Activated CD8-positive, alpha-beta memory T cell treated with anti-CD3 and anti-CD28 coated beads for 48 hours (primary cell): ENCODE results near the gene OBSL1.

ENCODE experiments used
- DNase-seq, 3 experiments: peaks; one replicate each; pipeline ENCODE4 v3.0.0-alpha.2; 2020; ENCODE audit warnings: low read depth in 2 of 3, low spot score in 2 of 3

Gene OBSL1

DNA sequence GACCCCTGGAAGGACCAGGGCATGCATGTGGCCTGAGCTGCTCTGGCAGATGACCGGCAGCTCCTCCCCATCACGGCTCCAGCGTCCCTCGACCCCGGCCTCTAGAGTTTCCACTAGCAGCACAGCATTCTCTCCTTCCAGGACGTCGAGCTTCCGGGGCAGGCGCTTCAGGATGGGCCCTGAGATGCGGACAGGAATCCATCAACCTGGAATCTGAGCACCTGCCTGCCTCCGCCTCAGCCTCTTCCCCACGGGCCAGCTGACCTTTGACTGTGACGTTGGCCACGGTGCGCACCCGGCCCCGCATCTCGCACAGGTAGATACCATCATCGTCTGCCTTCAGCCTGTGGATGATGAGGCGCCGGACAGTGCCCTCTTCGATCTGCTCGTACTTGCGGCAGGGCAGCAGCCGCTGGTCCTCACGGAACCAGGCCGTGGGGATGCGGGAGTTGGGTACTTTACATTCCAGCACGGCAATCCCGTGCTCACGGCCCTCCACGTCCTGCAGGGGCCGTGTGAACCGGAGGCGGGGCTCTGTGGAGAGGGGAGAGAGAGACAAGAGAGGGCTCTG is 3.5 kb downstream of the OBSL1 start:
- DNase-seq, result no peak

DNA sequence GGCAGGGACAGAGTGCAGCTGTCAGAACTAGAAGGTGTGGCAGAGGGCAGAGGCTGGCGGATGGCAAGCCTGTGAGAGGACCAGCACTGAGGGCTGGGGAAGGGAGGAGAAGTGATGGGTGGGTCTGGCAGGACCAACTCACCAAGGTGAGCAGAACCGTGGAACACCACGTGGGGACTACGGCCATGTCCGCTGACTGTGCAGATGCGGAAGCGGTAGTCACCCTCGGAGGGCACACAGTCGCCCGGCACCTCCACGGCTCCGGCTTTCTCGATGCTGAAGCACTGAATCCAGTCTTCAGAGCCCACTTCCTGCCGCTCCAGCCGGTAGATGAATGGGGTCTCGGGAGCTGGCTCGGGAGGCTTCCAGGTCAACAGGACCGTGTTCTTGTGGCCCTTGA is 4.2 kb downstream of the OBSL1 start:
- no peak for DNase-seq

DNA sequence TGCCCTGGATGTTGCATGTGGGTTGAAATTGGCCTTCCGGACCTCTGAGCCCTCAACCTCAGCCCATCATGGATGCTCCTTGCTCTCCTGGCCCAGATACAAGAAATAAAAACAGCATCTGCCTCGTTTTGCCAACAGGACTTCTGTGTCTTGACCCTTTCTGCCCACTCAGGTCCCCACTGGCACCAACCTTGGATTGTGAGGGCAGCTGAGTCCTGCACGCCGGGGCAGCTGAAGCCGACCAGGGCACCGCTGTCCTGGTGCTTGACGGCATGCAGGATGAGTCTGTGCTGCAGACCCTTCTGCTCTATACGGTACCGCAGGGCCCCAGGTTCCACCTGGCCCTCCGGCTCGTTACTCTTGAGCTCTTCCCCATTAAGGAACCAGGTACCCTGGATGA is 4.7 kb downstream of the OBSL1 start:
- no peak for DNase-seq

DNA sequence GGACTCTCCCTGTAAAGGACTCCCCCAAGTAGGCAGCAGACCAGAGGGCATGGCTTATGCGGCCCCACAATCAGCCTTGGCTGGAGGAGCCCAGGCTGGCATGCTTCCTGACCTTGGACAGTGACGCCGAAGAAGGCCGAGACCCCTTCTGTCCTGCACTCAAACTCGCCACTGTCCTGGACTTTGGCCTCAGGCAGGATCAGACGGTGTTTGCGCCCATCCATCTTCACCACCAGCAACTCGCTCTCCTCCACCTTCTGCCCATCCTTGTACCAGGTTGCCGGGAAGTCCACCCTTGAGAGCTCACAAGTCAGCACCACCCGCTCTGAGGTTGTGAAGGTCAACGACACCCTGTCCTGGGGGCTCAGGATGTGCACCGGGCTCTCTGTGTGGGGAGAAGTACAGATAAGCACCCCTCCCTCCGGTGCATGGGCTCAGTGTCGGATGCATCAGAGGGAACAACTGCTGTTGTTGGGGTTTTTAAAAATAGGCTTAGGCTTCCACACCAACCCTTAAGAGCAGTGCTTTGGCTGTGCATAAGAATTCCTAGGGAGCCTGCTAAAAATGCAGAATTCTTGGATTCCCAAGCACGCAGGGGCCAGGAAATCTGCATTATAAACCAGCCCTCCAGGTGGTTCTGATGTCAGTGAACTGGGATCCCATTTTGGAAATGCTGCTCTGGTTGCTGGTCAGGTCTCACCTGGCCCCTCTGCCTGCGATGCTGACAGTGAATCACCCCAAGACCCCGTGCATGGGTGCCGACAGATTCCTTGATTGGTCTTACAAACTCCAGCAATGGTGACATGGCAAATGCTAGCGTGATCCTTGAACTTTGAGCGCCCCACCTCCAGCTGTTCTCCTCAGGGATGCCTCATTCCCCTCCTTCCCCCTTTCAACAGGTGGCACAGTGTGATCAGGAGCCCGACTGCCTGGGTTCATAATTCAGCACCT is 5.9 kb downstream of the OBSL1 start:
- DNase-seq, result no peak

DNA sequence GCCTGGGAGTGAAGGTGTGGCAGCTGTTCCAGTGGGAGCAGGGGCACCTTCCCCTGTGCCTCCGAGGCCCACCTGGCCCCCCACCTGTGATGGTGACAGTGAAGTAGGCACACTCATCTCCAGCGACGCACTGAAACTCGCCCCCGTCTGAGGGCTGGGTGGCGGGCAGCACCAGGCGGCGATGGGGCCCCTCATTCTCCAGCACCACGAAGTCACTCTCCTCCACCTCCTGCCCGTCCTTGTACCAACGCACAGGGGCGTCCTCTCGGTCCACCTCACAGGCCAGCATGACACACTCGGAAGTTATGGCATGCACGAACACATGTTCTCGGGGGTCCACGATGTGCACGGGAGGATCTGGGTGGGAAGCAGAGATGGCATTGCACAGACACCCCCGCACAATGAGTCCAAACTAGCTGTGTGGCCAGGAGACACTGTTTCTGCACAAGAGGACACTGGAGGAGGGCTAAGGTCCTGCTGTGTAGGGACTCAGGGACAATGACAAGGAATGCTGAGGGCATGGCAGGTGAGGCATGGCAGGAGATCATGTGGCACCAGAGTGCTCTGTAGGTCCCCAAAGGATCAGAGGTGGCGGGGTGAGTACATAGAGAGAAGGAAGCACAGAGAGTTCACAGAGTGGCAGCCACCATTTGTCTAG is 7.9 kb downstream of the OBSL1 start:
- DNase-seq, result no peak

DNA sequence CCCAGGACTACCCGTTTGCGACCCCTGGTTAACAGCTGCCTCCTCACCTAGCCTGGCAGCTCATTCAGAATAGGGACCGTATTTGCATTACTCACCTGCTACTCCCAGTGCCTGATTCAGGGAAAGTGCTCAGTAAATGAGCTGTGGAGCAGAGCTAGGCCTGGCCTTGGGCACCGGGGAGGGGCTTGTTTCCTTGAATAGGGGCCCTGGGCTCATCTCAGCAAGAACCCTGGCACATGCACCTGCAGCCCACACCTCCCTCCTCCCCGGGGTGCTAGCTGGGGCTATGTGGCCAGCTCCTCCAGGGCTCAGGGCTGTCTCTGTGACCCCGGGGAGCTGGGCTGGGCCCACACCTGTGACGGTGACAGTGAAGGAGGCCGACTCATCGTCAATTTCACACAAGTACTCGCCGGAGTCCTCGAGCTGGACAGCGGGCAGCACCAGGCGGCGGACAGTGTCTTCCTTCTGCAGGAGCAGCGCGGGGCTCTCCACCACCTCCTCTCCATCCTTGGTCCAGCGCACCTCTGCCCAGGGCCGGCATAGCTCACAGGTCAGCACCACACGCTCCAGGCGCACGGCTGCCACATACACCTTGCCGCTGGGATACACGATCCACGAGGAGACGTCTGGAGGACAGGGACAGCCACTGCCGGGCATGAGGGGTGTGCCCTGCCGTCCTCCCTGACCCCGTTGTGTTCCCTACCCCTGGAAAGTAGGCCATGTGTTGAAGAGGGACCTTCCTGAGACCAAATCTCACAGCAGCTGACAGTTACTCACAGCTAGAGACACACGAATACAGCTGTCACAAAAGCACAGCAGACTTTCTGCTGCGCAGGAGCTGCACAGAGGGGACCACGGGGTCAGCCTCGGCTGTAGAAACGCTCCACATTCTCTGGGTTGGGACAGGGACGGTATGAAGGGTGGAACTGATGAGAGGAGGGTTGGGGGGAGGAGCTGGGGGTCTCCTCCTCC is 9.0 kb downstream of the OBSL1 start:
- DNase-seq, result no peak

DNA sequence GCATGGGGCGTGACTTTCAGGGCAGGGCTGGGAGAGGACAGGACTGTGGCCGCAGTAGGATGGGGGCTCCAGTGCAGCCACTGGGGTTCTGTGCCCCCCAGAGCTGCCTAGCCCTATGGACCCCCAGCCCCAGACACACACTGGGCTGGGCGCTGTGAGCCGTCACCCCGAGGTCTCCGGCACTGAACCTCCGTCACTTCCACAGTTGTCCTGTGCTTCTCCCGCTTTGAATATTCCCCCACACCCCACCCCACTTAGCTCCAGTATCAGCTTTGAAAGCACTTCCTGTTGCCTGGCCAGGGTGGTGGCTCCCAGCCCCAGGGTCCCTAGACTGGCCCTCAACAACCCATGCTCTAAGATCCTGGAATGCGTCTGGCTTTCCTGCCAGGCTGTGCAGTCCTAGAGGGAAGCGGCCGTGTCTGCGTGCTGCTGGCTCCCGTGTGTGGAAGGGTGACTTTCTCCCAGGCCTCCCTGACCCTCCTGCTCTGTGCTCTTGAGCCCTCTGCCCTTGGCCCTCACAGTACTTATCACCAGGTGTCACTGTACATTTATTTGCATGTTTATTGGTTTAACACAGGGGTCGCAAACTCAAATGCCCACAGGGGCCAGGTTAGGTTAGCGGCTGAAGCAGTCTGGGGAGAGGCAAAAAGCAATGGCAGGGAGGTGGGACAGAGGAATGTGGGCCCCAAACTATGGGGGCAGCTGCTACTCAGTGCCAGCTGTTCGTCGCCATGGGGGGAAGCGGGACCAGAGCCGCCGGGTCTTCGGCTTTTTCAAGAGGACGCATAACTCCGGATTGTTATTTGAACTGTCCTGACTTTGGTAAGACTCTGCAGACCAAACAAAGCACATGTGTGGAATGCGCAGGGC is 9.9 kb downstream of the OBSL1 start:
- DNase-seq, result no peak

DNA sequence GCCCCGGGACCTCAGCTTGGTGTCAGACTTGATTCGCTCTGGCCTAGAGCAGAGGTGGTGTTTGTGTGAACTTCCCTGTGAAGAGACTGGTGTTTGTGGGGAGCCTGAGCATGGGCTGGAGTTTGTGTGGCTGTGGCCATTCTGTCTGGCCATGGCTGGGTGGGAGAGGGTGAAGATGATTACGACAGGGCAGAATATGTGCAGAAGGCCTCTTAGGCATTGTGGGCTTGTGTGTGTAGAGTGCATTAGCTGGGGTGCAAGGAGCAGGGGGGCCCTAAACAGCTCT is 10.5 kb downstream of the OBSL1 start:
- no peak for DNase-seq

DNA sequence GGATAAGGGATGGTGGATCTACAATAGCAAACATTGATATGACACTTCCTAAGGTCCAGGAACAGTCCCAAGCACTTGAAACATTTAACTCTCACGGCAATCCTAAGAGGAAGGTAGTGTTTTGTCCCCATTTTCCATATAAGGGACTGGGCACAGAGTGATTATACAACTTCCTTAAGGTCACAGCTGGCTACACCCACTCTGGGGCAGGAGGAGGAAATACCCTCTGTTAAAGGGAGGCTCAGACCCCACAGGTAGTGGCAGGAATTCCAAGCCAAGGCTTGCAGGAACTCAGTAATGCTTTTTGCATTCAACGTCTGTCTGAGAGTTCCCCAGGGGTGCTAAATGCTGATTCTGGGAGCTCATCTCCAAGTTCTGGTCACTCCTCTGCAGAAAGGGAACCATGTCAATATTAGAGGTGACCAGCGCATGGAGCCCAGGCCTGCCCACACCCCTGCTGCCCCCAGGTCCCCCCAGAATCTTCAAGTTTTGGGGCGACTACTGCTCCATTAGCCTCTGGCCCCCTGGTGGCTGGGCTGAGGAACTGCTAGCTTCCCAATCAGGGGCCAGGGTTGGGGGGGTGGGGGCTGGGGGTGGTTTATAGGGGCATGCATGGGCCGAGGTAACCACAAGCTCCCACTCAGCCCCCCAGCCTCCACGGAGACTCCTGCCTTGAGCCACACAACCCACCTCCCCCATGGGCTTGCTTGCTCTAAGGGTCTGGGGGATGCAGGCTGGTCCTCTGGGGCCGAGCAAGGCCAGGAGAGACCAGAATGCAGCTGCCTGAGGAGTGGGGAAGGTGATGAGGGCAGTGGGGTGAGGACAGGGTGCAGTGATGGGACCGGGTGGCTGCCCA is 11.1 kb downstream of the OBSL1 start:
- DNase-seq, result no peak

DNA sequence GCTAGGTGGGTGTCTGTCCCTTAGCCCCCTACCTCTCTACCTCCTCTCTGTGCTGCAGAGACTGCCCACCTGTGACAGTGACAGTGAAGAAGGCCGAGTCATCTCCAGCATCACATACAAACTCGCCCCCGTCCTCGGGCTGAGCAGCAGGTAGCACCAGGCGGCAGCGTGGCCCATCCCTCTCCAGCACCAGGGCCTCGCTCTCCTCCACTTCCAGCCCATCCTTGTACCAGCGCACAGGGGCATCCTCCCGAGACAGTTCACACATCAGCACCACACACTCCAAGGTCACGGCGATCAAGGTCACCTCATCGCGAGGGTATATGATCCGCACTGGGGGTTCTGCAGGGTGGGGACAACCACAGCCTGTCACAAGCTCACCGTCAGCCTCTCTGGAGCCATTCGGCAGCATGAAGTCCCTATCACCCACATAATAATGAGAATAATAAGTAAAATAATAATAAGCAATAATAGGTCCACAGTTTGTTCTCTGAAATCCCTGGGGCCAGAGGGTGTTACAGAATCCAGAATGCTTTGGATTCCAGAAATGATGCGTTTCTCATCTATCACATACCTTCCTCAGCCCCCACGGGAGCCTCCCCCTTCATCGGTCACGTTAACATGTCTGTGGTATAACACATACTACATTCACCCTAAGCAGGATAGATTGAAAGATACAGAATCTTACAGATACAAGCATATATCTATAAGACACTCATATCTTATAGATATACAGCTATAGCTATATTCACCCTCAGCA is 12.0 kb downstream of the OBSL1 start:
- DNase-seq, result no peak

DNA sequence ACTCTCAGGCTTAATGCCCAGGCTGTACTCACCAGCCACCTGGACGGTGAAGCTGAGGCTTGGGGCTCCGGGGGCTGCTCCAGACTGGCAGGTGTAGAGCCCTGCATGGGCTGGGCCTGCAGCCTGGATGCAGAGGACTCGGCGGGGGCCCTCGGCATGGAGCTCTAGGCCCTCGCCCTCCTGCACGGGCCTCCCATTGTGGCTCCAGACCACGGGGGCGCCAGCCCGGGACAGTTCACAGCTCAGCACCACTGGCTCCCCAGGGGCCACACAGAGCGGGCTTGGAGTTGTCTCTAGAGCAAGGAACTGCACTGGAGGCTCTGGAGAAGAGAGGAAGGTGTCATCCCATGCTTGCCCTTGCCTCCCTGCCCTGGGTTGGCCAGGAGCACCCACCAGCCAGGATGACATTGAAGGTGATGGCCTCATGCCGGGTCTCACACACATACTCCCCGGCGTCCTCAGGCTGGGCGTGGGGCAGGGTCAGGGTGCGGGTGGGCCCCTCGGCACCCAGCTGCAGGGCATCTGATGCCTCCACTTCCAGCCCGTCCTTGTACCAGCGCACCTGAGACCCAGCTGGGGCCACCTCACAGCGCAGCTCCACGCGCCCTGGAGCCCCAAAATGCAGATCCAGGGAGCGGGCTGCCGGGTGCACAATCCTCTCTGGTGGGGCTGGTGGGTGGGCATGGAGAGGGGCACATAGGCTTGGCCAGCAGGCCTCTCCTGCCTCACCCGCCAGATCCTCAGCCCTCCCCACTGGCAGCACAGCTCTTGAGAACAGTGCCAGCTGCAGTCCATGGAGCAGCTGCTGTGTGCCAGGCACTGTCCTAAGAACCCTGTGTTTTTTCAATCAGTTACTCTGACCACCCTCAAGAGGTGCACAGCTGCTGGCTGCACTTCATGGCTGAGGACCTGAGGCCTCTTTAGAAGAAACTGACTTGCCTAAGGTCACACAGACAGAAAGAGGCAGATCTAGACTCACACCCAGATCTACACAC is 13.3 kb downstream of the OBSL1 start:
- DNase-seq, result no peak

DNA sequence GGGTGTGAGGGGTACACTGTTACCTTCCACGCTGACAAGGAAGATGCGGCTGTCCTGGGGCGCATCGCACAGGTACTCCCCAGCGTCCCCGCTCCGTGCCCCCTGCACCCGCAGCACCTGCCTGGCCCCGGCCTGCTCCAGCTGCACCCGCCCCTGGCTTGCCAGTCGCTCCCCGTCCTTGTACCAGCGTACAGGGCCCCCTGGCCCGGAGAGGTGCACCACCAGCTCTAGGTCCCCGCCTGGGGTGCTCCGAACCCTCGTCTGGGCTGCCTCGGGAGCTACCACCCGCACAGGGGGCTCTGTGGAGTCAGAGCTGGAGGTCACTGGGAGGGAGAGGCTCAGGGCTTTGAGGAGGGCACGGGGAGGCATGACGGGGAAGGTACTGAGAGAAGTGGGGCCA is 14.0 kb downstream of the OBSL1 start:
- no peak for DNase-seq

DNA sequence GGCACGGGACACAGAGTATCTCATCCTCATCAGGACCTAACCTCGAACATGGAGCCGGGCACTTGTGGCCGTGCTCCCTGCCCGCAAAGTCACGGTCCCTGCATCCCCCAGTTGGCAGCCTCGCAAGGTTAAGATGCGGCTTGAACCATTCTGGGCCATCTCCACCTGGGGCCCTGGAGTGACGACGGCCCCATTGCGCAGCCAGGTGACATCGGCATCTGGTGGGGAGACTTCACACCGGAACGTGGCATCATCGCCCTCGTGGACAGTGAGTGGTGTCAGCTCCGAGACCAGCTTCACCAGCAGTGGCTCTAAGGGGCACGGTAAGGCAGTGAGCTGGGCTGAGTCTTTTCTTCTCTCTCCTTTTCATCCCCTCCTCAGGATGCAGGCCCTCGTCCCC is 14.9 kb downstream of the OBSL1 start:
- no peak for DNase-seq

DNA sequence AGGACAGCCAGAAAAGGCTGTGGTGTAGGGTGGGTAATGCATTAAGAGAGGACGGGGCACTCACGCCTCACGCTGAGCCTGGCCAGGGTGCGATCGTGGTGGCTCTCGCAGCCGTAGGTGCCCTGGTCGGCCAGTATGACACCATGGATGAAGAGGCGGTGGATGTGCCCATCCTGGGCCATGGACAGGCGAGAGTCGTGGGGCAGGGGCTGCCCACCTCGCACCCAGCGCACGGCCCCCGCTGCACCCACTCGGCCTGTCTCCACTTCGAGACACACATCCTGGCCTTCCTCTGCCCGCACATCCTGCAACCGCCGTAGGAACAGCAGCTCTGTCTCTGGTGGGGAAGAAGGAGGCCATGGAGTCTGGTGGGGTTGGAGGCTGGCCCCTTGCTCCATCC is 15.4 kb downstream of the OBSL1 start:
- DNase-seq, result no peak

DNA sequence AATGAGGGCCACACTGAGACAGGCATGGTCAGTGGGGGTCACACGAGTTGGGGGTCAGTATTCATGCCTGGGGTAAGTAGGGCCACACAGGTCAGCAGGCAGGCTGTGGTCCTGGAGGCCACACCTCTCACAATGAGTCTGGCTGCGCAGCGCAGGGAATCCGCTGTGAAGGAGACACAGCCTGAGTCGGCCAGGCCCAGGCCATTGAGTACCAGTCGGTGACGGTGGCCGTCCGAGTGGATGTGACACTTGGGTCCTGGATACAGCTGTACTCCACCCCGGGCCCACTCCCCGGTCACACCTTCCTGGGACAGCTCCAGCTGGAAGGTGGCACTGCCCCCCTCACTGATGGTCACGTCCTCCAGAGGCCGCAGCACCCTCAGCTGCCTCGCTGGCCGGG is 17.0 kb downstream of the OBSL1 start:
- DNase-seq, result no peak

DNA sequence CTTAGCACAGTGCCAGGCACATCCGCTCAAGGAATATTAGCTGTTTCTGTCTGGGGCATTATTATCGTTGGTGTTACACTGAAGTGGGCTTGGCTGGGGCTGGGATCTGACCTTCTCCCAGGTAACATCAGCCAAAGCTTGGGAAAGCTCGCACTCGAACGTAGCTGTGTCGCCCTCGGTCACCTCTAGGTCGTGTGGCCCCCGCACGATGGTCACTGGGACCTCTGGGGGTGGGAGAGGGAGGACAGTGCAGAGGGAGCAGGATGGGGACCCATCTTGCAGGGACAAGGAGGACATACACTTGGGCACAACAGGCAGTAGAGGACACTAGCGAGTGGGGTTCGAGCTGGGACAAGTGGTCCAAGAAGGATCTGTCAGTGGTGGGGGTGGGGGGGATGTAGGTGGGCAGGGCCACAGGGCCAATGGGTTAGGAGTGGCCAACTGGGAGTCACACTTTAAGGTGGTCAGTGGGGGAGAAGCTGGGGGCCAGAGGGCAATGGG is 17.8 kb downstream of the OBSL1 start:
- no peak for DNase-seq

DNA sequence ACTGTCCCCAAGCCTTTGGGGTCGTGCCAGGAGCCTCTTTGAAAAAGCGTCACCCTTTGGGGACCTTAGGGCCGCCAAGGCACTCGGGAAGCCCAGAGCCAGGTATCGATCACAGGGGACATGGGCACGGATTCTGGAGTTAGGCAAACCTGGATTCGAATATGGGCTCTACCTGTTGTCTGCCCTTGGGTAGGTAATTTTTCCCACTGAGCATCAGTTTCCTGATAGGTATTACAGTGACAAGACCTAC is 18.2 kb downstream of the OBSL1 start:
- DNase-seq, result no peak
